HG03521 (cell line): ENCODE measurements around the gene HDAC7.
"Not testable (repeated sequence)": the region's sequence is repeated elsewhere in the genome, so short reads cannot be mapped to it uniquely, and the experiment has no call there.

ENCODE experiments used
- ATAC-seq: cut with Tn5 transposase; IDR thresholded peaks from one replicate; pipeline ENCODE4 v1.9.1; 2021; ENCODE audit warnings: mild to moderate bottlenecking, moderate library complexity; ENCODE audit not compliant: unreplicated experiment

HDAC7 gene

GRCh38 chr12:47850153-47851084 lies 30.7 kb upstream of the HDAC7 start:
- no peak for ATAC-seq

- ATAC-seq, result no peak
Observed at GRCh38 chr12:47849261-47849660, 29.6 kb upstream of the HDAC7 start.

- ATAC-seq, result no peak
Observed at GRCh38 chr12:47848853-47849252, 29.1 kb upstream of the HDAC7 start.

GRCh38 chr12:47846294-47846996 lies 26.7 kb upstream of the HDAC7 start:
- ATAC-seq, result no peak

- no peak for ATAC-seq
Observed at GRCh38 chr12:47845081-47845480, 25.4 kb upstream of the HDAC7 start.

GRCh38 chr12:47844264-47845019 lies 24.7 kb upstream of the HDAC7 start:
- no peak for ATAC-seq

GRCh38 chr12:47843226-47843980 lies 23.7 kb upstream of the HDAC7 start:
- no peak for ATAC-seq

- not testable (repeated sequence) for ATAC-seq
Observed at GRCh38 chr12:47842543-47842942, 22.8 kb upstream of the HDAC7 start.

- no peak for ATAC-seq
Observed at GRCh38 chr12:47841910-47842309, 22.2 kb upstream of the HDAC7 start.

- ATAC-seq, result no peak
Observed at GRCh38 chr12:47841501-47841900, 21.8 kb upstream of the HDAC7 start.

GRCh38 chr12:47840571-47840970 lies 20.9 kb upstream of the HDAC7 start:
- no peak for ATAC-seq

GRCh38 chr12:47839214-47839876 lies 19.6 kb upstream of the HDAC7 start:
- no peak for ATAC-seq

GRCh38 chr12:47838286-47838931 lies 18.7 kb upstream of the HDAC7 start:
- no peak for ATAC-seq

- no peak for ATAC-seq
Observed at GRCh38 chr12:47837190-47838171, 17.8 kb upstream of the HDAC7 start.

GRCh38 chr12:47835831-47836155 lies 16.1 kb upstream of the HDAC7 start:
- ATAC-seq, result no peak

GRCh38 chr12:47835006-47835830 lies 15.5 kb upstream of the HDAC7 start:
- ATAC-seq, result no peak

- ATAC-seq, result no peak
Observed at GRCh38 chr12:47834199-47834903, 14.6 kb upstream of the HDAC7 start.
